GM12878 (cell line): ENCODE data around the gene SLC30A7. TPM values are rescaled to one million over a fixed set of nuclear protein-coding genes. Genes with fewer than 3 reads are reported as not detected.
A peak's percentile ranks its signal among the peaks of the same experiment; 100 is the strongest.

Source experiments
- DPF2 ChIP-seq: fragments of 450-650 bp; IDR thresholded peaks from 2 replicates; pipeline ENCODE4 v1.6.1; 2017; ENCODE audit warnings: mild to moderate bottlenecking
- GABPA ChIP-seq: IDR thresholded peaks from 2 replicates; pipeline ENCODE4 v1.6.1; 2014; ENCODE audit warnings: antibody characterized with exemption, low read depth, mild to moderate bottlenecking, inconsistent platforms
- NRF1 ChIP-seq: conservative IDR thresholded peaks from 2 replicates; pipeline ENCODE4 v1.6.1; 2011; ENCODE audit warnings: mild to moderate bottlenecking, low read depth, low read length, improper control_type of control experiment
- ZNF687 ChIP-seq: fragments of 450-650 bp; IDR thresholded peaks from 2 replicates; pipeline ENCODE4 v1.6.1; 2017; ENCODE audit warnings: mild to moderate bottlenecking, moderate library complexity
- polyA plus RNA-seq, 11 experiments: library from polyadenylated mRNA; depleted of rRNA in 4 of 11; unstranded in 6 of 11; stranded (reverse) in 5 of 11; fragments of >200 nt; fragmentation: Nextera tagmentation in 4 of 11; fragmentation: Illumina TruSeq in 1 of 11; extraction: Ambion mirVana in 4 of 11; extraction: Trizol in 1 of 11; gene quantifications; 1 replicate in 1 of 11; 2 replicates in 10 of 11; pipeline versions ENCODE4 v1.2.1 to v1.2.3, GENCODE V29; 2011 to 2016; ENCODE audit warnings: inconsistent platforms in 2 of 11, missing spikeins in 2 of 11, low read depth in 1 of 11
- total RNA-seq, 4 experiments: library from RNA; depleted of rRNA in 3 of 4; stranded (reverse); fragments of >200 nt in 3 of 4; fragmentation: Illumina TruSeq in 1 of 4; extraction: Trizol in 1 of 4; gene quantifications; 2 replicates each; pipeline versions ENCODE4 v1.2.1 to v1.2.3, GENCODE V29; 2013 to 2021
- TF ChIP-seq, protein P1 (sequence below): IDR thresholded peaks from 2 replicates; pipeline ENCODE4 v1.6.1; 2012; ENCODE audit warnings: mild to moderate bottlenecking, low read depth, low read length

The SLC30A7 gene
- total and polyA plus RNA-seq, 10 of the 15 experiments (the other 5 are each of a cell fraction or from before 2014, with no cell fraction given) = 4.4 to 23.3 (median 16.9) TPM

DNA sequence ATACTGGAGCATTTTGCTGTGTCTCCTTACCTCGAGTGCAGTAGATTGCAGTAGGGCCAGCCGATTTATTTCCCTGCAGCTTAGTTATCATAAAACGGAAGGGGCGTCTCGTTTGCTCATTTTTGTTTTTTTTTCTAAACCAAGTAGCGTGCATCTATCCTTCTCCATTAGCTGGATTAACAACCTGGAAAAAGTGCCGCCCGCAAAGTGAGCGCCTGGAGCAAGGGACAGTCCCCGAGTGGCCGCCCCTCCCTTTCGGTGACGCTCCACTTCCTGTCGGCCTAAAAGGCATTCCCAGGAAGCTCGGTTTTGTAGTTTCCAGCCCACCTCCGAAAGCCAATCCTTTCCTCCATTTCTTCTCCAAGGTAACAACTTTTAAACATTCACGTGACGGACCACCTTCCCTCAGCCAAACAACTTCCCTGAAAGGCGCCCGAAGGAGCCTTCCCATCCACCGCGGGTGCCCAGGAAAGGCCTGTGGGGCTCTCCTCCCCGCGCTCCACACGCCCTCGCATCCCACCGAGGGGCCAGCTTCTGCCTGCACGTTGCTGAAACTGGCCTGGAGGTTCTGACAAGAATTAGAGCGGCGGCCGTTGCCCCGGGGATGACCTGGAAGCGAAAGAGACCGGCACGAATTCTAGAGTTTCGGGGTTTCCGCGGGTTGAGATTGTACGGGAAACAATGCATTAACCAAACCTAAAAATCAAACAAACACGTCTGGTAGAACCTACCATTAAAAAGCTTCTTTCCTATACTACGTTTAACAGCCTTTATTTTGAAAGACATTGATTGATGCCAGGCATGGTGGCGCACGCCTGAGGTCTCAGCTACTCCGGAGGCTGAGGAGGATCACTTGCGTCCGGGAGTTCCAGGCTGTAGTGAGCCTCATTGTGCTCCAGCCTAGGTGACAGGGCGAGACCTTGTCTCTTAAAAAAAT is 1.0 kb upstream of the SLC30A7 start, which contains the start of gene EXTL2 (continued):
- TF ChIP-seq ZNF687 (no peak), GABPA (peak; percentile 86), DPF2 (peak; percentile 51; the same call in 1 of the 2 replicates), NRF1 (no peak)
- TF ChIP-seq, protein P1, sequence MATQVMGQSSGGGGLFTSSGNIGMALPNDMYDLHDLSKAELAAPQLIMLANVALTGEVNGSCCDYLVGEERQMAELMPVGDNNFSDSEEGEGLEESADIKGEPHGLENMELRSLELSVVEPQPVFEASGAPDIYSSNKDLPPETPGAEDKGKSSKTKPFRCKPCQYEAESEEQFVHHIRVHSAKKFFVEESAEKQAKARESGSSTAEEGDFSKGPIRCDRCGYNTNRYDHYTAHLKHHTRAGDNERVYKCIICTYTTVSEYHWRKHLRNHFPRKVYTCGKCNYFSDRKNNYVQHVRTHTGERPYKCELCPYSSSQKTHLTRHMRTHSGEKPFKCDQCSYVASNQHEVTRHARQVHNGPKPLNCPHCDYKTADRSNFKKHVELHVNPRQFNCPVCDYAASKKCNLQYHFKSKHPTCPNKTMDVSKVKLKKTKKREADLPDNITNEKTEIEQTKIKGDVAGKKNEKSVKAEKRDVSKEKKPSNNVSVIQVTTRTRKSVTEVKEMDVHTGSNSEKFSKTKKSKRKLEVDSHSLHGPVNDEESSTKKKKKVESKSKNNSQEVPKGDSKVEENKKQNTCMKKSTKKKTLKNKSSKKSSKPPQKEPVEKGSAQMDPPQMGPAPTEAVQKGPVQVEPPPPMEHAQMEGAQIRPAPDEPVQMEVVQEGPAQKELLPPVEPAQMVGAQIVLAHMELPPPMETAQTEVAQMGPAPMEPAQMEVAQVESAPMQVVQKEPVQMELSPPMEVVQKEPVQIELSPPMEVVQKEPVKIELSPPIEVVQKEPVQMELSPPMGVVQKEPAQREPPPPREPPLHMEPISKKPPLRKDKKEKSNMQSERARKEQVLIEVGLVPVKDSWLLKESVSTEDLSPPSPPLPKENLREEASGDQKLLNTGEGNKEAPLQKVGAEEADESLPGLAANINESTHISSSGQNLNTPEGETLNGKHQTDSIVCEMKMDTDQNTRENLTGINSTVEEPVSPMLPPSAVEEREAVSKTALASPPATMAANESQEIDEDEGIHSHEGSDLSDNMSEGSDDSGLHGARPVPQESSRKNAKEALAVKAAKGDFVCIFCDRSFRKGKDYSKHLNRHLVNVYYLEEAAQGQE = no peak
